Uterus (tissue), 2 donors: Measurements from ENCODE around the gene IGF1R.

Experiments used
- POLR2A ChIP-seq, 2 donors: fragments of 450-650 bp; IDR thresholded peaks; one replicate each; pipeline ENCODE4 v1.6.1; 2016; ENCODE audit warnings: antibody characterized with exemption in 2 of 2, mild to moderate bottlenecking in 1 of 2, moderate library complexity in 1 of 2
- TF ChIP-seq, protein P1 (sequence below), 4 experiments: fragments of 200-600 bp in 2 of 4; fragments of 450-650 bp in 2 of 4; sonication (generic) in 2 of 4; IDR thresholded peaks; one replicate each; pipeline ENCODE4 v1.5.1; 2016 to 2019; ENCODE audit warnings: antibody characterized with exemption in 4 of 4, mild to moderate bottlenecking in 2 of 4, moderate library complexity in 1 of 4

DNA sequence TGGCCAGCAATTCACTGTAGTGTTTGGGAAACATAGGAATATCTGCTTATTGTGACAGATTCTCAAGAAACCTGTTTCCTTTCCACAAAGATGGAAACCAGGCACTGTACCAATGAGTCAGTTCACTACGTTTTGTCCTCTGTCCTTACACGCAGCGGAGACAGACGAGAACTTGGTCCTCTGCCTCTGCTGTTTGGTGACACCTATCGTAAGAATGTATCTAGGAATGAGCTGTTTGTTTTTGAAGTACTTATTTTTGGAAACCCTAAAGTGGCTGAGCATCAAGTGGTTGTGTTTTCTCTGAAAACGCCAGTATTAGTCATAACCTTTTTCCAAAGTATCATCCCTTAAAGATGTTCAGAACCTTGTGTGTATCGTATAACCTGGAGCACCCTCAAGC lies 266.3 kb downstream of the IGF1R start:
- no peak for TF ChIP-seq POLR2A (IDR thresholded peaks at IDR 0.05)
- TF ChIP-seq, protein P1, sequence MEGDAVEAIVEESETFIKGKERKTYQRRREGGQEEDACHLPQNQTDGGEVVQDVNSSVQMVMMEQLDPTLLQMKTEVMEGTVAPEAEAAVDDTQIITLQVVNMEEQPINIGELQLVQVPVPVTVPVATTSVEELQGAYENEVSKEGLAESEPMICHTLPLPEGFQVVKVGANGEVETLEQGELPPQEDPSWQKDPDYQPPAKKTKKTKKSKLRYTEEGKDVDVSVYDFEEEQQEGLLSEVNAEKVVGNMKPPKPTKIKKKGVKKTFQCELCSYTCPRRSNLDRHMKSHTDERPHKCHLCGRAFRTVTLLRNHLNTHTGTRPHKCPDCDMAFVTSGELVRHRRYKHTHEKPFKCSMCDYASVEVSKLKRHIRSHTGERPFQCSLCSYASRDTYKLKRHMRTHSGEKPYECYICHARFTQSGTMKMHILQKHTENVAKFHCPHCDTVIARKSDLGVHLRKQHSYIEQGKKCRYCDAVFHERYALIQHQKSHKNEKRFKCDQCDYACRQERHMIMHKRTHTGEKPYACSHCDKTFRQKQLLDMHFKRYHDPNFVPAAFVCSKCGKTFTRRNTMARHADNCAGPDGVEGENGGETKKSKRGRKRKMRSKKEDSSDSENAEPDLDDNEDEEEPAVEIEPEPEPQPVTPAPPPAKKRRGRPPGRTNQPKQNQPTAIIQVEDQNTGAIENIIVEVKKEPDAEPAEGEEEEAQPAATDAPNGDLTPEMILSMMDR (IDR thresholded peaks at IDR 0.05): no peak
